HG03354 (cell line): ENCODE data around the gene PLPPR3.

Experiments
- ATAC-seq: cut with Tn5 transposase; IDR thresholded peaks from one replicate; pipeline ENCODE4 v1.9.1; 2021; ENCODE audit warnings: mild to moderate bottlenecking; ENCODE audit not compliant: unreplicated experiment, poor library complexity, severe bottlenecking

The PLPPR3 gene

GRCh38 chr19:821825-822503 lies at the start of gene PLPPR3:
Gene PLPPR3, minus strand, starts transcription at chr19:821955. Its CDS starts 396 bp downstream, at chr19:821559.
- no peak for ATAC-seq

- ATAC-seq = no peak
Measured at GRCh38 chr19:870963-871401, 49.2 kb upstream of the PLPPR3 start.

DNA sequence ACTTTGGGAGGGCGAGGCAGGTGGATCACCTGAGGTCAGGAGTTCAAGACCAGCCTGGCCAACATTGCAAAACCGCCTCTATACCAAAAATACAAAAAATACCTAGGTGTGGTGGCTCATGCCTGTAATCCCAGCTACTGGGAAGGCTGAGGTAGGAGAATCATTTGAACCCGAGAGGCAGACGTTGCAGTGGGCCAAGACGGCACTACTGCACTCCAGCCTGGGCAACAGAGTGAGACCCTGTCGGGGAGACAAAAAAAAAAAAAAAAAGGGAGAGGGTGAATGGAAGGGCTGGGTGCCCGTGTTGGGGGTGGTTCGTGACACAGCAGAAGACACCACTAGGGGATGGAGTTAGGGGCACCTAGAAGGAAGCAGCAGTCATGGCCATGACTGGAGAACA lies 48.6 kb upstream of the PLPPR3 start:
- no peak for ATAC-seq

DNA sequence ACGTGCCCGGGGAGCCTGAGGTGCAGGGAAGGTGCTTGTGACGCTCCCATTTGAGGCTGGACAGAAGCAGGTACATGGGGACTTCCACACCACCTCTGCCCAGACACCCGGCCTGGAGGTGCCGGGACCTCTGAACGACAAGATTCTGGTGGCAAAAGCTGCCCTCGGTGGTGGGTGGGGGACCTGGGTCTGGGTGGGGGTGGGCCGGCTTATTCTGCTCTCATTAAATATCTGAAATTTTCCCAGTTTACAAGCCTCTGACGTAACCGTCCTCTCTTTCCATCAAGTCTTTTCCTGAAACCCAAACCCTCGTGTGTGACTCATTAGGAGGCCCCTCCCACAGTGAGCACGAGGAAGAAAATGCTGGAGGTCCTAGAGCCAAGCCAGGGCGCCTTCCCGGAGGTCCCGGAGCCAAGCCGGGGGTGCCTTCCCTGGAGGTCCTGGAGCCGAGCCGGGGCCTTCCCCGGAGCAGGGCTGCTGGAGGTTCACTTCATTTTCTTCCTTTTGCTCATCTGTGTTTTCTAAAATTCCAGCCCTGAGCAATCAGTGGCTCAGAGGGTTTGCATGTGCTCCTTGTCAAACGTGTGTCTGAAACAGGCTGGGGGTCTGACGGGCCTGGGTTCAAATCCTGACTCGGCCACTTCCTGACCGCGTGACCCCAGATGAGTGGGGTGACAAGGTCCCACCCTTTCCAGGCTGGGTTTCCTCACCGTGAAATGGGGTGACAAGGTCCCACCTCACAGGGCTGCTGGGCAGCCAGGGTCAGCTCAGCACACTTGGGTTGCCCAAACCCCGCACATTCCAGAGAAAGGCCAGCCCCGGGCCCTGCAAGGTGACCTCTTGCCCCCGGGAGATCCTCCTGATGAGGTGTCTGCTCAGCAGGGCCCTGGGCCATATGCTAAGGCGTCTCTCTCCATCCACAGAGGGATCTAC lies 47.8 kb upstream of the PLPPR3 start:
- no peak for ATAC-seq

GRCh38 chr19:868458-869244 lies 46.9 kb upstream of the PLPPR3 start:
- no peak for ATAC-seq

GRCh38 chr19:867855-868457 lies 46.2 kb upstream of the PLPPR3 start:
- no peak for ATAC-seq

DNA sequence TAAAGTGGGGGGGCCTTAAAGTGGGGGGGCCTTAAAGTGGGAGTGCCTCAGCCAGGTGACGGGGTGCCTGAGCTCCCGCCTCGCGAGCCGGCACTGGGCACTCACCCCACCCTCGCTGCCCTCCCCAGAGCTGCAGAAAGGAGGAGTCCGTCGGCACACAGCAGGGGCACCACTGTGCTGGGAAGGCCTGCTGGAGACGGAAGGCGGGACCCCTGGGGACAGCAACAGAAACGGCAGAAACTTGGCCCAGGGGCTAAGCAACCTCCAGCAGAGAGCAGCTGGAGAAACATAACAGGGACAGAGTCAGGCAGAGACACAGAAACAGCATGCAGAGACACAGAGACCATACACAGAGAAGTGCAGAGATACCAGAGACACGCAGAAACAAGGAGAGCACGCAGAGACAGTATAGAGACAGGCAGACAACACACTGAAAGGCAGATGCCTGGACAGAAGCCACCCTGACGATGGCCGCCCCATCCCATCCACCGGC lies 45.6 kb upstream of the PLPPR3 start:
- ATAC-seq = no peak

DNA sequence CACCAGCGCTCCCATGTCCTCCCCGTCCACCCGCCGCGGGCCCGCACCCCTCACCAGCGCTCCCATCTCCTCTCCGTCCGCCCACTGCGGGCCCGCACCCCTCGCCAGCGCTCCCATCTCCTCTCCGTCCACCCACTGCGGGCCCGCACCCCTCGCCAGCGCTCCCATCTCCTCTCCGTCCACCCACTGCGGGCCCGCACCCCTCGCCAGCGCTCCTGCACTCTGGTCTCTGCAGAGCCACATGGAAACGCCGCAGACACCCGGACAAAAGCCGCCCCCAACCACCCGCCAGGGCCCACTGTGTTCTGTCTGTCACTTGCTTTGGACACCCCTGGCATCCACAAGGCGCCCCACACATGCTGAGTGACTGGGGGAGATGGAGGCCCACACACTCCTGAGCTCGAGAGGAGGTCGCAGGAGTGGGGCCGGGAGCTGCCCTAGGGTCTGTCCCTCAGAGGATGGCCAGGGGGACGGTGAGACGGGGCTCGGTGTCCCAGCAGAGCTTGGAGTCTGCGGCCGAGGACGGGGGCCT lies 45.1 kb upstream of the PLPPR3 start:
- no peak for ATAC-seq

DNA sequence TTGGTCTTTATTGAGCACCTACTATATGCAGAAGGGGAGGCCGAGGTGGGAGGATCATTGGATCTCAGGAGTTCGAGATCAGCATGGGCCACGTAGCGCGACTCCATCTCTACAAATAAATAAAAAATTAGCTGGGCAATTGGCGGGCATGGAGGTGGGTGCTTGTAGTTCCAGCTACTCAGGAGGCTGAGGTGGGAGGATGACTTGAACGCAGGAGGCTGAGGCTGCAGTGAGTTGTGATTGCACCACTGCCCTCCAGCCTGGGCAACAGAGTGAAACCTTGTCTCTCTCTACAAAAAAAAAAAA lies 41.5 kb upstream of the PLPPR3 start:
- no peak for ATAC-seq

DNA sequence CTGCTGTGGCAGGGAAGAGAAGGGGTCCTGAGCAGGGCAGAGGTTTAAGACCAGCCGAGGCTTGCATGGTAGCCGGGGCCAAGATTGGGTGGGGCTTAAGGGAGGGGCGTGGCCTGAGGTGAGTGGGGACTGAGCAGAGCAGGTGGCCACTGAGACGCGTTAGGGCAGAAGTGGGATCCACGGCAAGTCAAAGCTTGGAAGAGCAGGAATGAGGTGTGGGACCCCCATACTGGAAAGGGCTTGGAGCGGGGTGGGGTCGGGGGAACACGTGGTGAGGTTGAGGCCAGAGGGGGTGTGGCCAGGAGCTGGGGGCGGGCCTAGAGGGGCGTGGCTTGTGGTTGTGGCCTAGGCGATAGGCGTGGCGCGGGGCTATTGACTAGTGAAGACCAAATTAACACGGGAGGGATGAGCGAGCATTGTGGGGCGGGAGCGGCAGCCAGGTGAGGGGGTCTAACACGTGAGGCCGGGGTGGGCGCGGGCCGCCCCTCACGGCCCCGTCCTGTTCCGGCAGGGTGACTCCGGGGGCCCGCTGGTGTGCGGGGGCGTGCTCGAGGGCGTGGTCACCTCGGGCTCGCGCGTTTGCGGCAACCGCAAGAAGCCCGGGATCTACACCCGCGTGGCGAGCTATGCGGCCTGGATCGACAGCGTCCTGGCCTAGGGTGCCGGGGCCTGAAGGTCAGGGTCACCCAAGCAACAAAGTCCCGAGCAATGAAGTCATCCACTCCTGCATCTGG lies 41.0 kb upstream of the PLPPR3 start:
- no peak for ATAC-seq

- no peak for ATAC-seq
Measured at GRCh38 chr19:861756-862580, 40.2 kb upstream of the PLPPR3 start.

- ATAC-seq = no peak
Measured at GRCh38 chr19:861141-861755, 39.5 kb upstream of the PLPPR3 start.

- ATAC-seq = no peak
Measured at GRCh38 chr19:858868-859843, 37.4 kb upstream of the PLPPR3 start, which contains the start of gene CFD. Gene CFD, plus strand, starts transcription at chr19:859664. Its CDS starts 26 bp downstream, at chr19:859690.

DNA sequence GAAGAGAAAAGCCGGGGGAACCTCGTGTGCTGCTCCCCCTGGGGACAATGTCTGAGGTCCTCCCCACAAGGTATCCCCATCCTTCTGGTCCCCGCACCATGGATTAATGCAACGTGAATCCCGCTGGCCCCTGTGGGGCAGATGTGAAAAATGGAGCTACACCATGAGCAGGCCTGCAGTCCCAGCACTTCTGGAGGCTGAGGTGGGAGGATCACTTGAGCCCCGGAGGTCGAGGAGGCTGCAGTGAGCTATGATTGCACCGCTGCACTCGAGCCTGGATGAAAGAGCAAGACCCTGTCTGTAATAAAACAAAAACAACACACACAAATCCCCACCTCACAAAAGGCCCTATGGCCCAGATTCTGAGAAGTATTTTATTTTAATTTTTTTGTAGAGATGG lies 36.5 kb upstream of the PLPPR3 start:
- no peak for ATAC-seq

- ATAC-seq = no peak
Measured at GRCh38 chr19:855566-856120, 33.9 kb upstream of the PLPPR3 start.

DNA sequence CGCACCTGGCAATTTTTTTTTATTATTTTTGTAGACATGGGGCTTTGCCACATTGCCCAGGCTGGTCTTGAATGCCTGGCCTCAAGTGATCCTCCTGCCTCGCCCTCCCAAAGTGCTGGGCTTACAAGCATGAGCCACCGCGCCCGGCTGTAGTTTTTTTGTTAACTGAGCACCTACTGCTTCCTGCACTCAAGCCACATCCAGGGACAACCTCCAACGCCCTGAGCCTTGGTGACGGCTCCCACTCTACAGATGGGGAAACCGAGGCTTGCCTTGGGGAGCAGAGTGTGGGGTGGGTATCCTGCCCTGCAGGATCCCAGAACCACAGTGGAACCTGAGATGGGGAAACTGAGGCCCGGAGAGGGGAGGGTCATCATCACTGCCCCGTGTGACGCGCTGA lies 33.4 kb upstream of the PLPPR3 start:
- no peak for ATAC-seq
